ENCODE measurements around the gene FOXN3.

DNA sequence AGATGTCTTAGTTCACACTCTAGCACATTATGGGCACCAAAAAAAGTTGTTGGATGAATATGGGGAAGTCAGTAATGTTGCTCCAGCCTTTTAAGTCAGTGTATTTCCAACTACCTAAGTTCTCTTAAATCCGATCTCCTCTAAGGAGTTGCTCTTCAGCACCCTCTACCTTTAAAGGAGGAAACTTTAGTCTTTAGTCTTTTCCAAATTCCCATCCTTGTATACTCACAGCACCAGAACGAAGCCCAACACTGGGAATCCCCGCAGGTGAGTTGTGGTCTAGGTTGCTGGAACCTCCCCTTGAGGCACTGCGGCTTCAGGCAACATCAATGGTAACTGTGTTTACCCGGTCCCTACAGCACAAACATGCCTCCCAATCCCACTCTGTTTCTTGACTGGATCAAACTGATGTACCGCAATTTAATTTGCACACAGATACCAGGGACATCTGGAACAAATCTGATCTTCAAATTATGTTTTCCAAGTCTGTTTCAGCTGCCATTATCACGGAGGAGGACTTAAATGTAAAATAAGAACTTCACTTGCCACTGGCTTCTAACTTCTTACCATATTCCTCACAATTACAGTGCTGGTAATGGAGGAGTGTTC is 179.0 kb downstream of the FOXN3 start:
- TF ChIP-seq, protein P1, sequence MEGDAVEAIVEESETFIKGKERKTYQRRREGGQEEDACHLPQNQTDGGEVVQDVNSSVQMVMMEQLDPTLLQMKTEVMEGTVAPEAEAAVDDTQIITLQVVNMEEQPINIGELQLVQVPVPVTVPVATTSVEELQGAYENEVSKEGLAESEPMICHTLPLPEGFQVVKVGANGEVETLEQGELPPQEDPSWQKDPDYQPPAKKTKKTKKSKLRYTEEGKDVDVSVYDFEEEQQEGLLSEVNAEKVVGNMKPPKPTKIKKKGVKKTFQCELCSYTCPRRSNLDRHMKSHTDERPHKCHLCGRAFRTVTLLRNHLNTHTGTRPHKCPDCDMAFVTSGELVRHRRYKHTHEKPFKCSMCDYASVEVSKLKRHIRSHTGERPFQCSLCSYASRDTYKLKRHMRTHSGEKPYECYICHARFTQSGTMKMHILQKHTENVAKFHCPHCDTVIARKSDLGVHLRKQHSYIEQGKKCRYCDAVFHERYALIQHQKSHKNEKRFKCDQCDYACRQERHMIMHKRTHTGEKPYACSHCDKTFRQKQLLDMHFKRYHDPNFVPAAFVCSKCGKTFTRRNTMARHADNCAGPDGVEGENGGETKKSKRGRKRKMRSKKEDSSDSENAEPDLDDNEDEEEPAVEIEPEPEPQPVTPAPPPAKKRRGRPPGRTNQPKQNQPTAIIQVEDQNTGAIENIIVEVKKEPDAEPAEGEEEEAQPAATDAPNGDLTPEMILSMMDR (IDR thresholded peaks at IDR 0.05): no peak
- no peak for TF ChIP-seq POLR2A (IDR thresholded peaks at IDR 0.05)

Measured in lower leg skin (tissue), 3 donors.